T47D (cell line): ENCODE measurements around the gene SCAI.

Experiments
- DNase-seq, 2 experiments: peaks; one replicate each; pipeline versions ENCODE4 v3.0.0 to v3.0.0-alpha.2; 2011 to 2012; ENCODE audit warnings: low read depth in 1 of 2, low spot score in 1 of 2
- JUND ChIP-seq: IDR thresholded peaks from 2 replicates; pipeline ENCODE4 v1.6.1; 2012; ENCODE audit warnings: low read depth
- in situ Hi-C: cut with HindIII; loops from 2 replicates; pipeline ENCODE4 v1.10.0; 2016; ENCODE audit warnings: low sequenced_read_pairs, low pct_unique_long_range_greater_than_20kb

The SCAI gene

DNA sequence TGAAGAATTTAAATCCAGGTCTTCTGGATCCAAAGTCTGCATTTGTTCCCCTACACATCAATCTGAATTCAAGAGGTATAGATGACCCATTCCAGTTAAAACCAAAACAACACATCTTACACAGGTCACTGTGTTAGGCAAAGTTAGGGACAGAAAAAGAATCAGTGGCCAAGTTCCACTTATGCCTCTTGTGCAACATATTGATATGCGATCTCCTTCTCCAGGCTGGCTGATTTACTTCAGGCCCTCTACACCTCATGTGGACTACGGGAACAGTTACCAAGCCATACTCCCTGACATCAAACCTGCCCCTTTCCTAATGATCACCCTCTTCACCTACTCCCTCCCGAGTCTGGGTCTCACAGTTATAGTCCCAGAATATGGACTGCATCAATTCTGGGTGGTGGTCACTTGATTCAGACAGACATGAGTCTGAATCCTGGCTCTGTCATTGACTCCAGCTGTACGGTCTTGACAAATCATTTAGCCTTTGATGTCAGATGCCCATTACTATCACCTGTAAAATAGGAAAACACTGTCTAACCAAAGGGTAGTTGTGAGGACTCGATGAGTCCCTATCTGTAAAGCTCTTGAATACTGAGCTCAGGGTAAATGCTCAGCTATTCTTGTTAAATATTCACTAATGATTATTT lies 228.4 kb downstream of the SCAI start:
- no peak for DNase-seq
- TF ChIP-seq JUND: no peak
- in situ Hi-C loops: no loop called here

DNA sequence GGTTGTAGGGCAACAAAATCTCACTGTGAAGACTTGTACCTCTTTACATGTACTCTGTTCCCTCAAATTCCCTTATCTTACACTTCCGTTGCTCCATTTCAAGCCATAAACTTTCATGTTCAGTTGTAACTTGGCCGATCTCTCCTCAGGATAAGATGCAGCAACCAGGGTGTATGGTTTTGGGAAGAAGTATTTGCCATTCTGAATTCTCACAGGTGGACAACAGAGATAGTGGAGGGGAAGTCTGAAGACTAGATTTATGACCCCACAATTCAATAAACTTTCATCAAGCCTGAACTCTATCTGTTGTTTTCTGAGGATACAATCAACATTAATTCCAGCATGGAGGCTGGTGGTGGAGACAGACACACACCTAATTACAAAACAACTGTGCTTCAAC lies 229.9 kb downstream of the SCAI start:
- DNase-seq: no peak
- in situ Hi-C loops: no loop called here

DNA sequence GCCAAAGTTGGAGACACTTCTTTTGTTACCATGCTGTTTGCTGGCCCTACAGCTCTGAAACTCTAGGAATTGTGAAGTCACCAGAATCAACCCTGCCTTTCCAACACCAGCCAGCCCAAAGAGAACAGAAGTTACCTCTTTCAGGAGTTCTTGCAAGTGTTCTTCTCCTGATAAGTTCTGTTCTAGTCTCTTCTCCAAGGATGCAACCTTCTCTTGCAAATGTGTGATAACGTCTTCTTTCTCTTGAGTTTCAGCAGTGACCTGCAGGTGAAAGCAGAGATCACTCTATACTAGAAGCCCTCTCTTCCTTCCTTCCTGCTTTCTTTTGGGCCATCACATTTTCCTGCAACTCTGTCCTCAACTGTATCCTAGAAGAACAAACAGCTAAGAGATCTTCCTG lies 231.6 kb downstream of the SCAI start:
- TF ChIP-seq JUND: no peak
- no peak for DNase-seq
- in situ Hi-C loops: no loop called here

More for the DNA sequence above, 229.9 kb downstream of the SCAI start:
- TF ChIP-seq JUND: no peak

DNA sequence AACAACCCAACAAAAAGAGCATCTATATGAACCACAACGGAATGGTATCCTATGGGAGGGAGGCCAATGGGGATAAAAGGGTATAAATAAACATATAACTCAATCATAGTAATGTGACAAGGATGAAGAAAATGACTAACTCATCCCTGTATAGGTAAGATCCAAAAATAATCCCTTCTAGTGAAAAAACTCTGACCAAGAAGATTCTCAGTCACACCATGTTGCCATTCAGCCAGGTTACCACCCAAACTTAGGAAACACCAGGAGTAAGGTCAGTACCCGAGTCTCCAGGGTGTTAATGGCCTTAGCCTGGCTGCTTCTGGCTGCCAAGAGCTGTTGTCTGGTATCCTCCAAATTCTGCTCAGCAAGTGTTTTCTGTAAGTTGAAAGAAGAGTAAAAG lies 235.2 kb downstream of the SCAI start:
- in situ Hi-C loops: no loop called here
- TF ChIP-seq JUND: no peak

DNA sequence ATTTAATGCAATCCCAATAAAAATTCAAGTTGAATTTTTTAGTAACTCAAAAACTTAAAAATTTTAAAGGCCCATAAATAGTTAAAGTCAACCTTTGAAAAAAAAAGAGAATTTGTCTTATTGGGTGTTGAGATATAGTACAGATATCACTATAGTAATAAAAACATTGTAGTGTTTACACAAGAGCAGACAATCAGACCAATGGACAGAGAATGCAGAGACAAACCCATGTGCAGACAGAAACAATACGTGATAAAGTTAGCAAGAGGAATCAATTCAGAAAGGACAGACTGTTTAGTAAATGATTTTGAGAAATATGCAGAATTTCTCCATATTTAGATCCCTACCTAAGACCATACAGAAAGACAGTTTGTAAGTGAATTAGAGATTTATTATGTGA lies 236.4 kb downstream of the SCAI start:
- TF ChIP-seq JUND: no peak
- in situ Hi-C loops: no loop called here
- no peak for DNase-seq

More for the DNA sequence above, 235.2 kb downstream of the SCAI start:
- DNase-seq: no peak

GRCh38 chr9:124899845-124900244 lies 243.5 kb downstream of the SCAI start:
- no peak for TF ChIP-seq JUND
- DNase-seq: no peak
- in situ Hi-C loops: no loop called here

- in situ Hi-C loops: no loop called here
- DNase-seq: no peak
- TF ChIP-seq JUND: no peak
Observed at GRCh38 chr9:124897570-124898460, 245.5 kb downstream of the SCAI start.

GRCh38 chr9:124894741-124895170 lies 248.6 kb downstream of the SCAI start:
- in situ Hi-C loops: no loop called here
- TF ChIP-seq JUND: no peak
- DNase-seq: peak; percentile 20 to 63

GRCh38 chr9:124894035-124894740 lies 249.1 kb downstream of the SCAI start:
- TF ChIP-seq JUND: no peak
- in situ Hi-C loops: no loop called here
- DNase-seq: no peak
